ENCODE measurements around the gene SLC12A5. TPM values are rescaled to one million over a fixed set of nuclear protein-coding genes. Genes with fewer than 3 reads are reported as not detected.

The SLC12A5 gene
- total RNA-seq, 1 experiment from 2014 or later, result 4.3 TPM

GRCh38 chr20:46027245-46027853 lies 1.7 kb upstream of the SLC12A5 start:
- no peak for DNase-seq (ENCODE audit: low spot score)

DNA sequence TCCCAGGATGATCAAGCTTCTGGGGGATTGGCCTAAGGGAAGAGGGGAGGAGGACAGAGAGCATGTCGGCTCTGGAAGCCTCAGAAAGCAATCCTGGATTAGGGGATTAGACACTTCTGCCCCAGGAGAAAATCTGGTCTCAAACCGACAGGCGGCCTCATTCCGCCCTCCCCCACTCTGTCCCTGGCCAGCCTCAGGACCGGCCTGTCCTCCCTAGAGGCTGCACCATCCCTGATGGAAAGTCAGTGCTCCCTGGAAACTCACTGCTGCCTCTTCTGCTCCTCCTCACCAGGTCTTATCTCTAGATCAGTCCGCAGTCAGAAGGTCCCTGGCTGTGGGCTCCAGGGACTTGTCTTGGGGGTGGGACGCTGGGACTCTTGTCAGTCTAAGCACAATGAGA lies 905 bp upstream of the SLC12A5 start:
- no peak for DNase-seq (ENCODE audit: low spot score)

DNA sequence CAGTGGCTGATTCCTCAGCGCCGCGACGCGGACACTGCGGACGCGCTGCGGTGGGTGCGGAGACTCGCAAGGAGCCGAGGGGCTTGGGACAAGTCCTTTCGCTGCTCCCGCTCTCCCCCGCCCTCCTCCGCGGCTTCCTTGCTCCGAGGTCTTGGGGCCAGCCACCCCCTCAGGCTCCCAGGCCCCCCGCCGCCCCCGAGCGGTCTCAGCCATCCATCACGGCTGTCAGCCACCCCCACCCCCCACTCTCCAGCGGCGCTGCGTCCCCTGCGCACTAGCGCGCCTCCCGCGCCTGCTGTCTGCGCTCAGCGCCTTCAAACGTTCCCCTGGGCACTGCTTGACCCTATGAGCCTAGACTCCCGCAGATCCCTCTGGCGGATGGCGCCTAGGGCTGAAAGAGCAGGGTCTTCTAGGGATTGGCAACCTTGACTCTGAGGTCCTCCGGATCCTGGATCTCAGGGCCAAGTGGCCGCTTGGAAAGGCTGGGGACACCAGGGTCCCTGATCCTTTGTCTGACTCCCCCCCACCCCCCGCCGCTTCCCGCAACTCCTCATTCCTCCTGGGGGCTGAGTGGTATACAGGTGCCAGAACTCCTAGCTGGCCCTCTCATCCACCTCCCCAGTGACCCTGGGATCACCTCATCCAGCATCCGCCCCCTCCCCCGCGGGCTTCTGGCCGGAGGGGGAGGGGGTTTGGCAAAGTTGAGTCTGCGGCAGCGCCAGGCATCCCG lies 1.4 kb downstream of the SLC12A5 start:
- DNase-seq (ENCODE audit: low spot score), result no peak

GRCh38 chr20:46031014-46031569 lies 2.1 kb downstream of the SLC12A5 start:
- DNase-seq (ENCODE audit: low spot score), result no peak

- no peak for DNase-seq (ENCODE audit: low spot score)
These were observed 2.8 kb downstream of the SLC12A5 start for GRCh38 chr20:46031701-46032254.

GRCh38 chr20:46034039-46034438 lies 5.0 kb downstream of the SLC12A5 start:
- DNase-seq (ENCODE audit: low spot score), result no peak

DNA sequence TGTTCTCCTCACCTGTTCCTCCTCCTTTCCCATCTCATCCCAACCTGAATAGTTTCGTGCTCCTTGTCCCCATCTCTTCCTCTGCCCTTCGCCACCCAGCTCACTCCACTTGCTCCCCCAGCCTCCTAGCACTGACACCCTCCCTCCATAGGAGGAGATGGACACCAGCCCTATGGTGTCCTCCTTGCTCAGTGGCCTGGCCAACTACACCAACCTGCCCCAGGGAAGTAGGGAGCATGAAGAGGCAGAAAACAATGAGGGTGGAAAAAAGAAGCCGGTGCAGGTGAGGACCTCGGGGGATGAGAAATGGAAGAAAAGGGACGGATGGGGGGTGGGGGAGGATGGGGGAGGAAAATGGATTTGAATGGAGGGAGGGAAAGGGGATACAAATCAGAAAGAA lies 6.2 kb downstream of the SLC12A5 start:
- no peak for DNase-seq (ENCODE audit: low spot score)

DNA sequence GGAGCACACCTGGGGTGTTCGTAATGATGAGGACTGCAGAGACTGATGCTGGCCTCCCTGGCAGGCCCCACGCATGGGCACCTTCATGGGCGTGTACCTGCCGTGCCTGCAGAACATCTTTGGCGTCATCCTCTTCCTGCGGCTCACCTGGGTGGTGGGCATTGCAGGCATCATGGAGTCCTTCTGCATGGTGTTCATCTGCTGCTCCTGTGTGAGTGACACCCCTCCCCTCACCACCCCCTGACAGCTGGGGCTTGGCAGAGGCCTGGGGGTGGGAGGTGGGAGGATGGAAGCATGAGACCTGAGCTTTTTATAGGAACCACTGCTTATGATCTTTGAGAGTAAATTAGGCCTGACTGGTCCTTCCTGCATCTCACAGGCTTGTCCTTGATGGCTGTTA lies 6.7 kb downstream of the SLC12A5 start:
- DNase-seq (ENCODE audit: low spot score), result no peak

DNA sequence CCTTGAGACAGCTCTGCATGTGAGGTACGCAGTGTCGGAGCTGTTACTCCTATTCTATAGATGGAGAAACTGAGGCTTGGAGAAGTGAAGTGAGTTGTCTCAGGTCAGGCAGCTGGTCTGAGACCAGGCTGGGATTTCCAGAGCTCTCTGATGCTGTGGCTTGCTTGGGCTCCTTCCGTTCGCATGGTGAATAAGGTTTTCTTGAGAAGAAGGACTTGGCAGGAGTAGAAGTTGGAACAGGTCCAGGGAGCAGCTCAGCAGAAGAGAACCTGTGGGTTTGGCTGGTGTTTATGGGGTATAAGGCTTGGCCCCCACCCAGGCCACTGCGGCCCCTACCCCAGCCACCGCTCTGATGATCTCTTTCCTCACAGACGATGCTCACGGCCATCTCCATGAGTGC lies 7.4 kb downstream of the SLC12A5 start:
- no peak for DNase-seq (ENCODE audit: low spot score)

GRCh38 chr20:46037036-46037435 lies 8.0 kb downstream of the SLC12A5 start:
- no peak for DNase-seq (ENCODE audit: low spot score)

DNA sequence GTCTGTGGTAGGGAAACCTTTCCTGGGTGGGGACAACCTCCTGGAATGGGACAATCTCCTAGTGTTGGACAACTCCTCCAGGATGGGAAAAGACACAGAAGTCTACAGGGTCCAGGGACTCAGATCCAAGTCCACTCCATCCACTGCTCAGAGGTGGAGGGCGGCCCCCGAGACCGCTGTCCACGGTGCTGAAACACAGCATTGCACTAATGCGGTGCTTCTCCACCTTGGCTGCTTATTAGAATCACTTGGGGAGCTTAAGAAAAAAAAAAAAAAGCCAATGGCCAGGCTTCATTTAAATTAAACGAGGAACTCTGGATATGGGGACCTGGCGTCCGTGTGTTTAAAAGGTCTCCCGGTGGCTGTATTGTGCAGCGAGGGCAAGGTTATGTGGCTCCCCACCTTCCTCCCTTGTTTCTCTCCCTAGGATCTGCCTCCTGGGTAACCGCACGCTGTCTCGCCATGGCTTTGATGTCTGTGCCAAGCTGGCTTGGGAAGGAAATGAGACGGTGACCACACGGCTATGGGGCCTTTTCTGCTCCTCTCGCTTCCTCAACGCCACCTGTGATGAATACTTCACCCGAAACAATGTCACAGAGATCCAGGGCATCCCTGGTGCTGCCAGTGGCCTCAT lies 12.0 kb downstream of the SLC12A5 start:
- DNase-seq (ENCODE audit: low spot score), result no peak

DNA sequence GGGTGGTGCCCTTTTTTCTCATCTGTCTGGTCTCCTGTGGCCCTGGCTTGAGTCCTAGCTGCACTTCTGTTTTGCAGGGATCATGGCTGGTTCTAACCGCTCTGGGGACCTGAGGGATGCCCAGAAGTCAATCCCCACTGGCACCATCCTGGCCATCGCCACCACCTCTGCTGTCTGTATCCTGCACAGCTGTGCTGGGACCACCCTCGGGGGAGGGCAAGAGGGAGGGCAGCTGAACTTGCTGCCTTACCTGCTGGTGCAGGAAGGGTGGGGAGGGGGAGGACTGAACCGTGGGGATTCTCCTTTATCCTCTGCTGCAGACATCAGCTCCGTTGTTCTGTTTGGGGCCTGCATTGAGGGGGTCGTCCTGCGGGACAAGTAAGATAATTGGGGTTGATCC lies 14.5 kb downstream of the SLC12A5 start:
- no peak for DNase-seq (ENCODE audit: low spot score)

- no peak for DNase-seq (ENCODE audit: low spot score)
These were observed 15.9 kb downstream of the SLC12A5 start for GRCh38 chr20:46044896-46045295.

- no peak for DNase-seq (ENCODE audit: low spot score)
These were observed 17.7 kb downstream of the SLC12A5 start for GRCh38 chr20:46046588-46047310.

- no peak for DNase-seq (ENCODE audit: low spot score)
These were observed 18.8 kb downstream of the SLC12A5 start for GRCh38 chr20:46047821-46048220.

- DNase-seq (ENCODE audit: low spot score), result no peak
These were observed 20.2 kb downstream of the SLC12A5 start for GRCh38 chr20:46049190-46049589.

DNA sequence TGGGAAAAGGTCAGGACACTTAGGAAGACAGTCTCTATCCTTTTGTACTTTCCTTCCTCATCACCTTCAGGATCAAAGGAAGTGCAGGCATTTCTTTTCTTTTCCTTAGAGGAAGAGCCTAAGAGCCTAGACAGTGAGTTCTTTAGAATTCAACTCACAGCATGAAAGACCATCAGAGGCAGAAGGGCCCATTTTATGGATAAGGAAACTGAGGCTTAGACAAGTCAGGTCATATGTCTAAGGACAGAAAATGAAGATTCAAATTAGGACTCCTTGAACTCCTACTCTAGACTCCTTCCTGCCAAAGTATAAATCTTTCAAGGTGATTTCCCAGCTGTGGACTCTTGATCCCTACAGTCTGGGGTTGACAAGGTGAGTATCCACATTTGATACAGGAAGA lies 20.8 kb downstream of the SLC12A5 start:
- DNase-seq (ENCODE audit: low spot score), result no peak

GRCh38 chr20:46050444-46050843 lies 21.4 kb downstream of the SLC12A5 start:
- no peak for DNase-seq (ENCODE audit: low spot score)

GRCh38 chr20:46050885-46051284 lies 21.9 kb downstream of the SLC12A5 start:
- no peak for DNase-seq (ENCODE audit: low spot score)

DNA sequence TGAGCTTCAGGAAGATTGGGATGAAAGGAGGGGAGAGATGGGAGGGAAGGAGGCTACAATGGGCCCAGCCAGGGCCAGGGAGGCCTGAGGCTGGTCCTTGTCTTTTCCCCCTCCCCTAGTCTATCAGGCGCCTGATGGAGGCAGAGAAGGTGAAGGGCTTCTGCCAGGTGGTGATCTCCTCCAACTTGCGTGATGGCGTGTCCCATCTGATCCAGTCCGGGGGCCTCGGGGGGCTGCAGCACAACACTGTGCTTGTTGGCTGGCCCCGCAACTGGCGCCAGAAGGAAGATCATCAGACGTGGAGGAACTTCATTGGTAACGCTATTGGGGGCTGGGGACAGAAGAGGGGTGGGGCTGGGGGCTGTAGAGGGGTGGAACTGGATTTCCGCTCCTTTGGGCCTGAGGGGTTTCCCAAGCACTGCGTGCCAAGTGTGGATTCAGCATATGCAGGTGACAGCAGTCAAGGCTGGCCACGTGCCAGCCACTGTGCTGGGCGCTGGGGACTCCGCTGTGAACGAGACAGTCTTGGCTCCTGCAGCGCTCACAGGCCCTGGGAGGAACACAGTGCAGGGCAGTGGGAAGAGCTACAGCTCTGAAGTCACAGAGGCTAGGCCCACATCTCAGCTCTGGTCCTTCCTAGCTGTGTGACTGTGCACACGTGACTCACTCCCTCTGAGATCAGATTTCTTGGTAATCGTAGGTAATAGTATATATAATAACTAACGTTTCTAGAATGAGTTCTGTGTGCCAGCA lies 22.7 kb downstream of the SLC12A5 start:
- DNase-seq (ENCODE audit: low spot score), result no peak

- DNase-seq (ENCODE audit: low spot score), result no peak
These were observed 24.4 kb downstream of the SLC12A5 start for GRCh38 chr20:46053416-46053815.

Data from H4 (cell line).